Liver (tissue), 3 donors: ENCODE measurements around the gene PSIP1.

ENCODE experiments used
- SP1 ChIP-seq: IDR thresholded peaks from 2 replicates; pipeline ENCODE4 v1.6.1; 2018; ENCODE audit warnings: antibody characterized with exemption, mild to moderate bottlenecking
- TF ChIP-seq, protein P1 (sequence below): fragments of 150-350 bp; IDR thresholded peaks from 2 replicates; pipeline ENCODE4 v1.5.1; 2017; ENCODE audit warnings: improper control_type of control experiment, low read depth, low read length; ENCODE audit not compliant: missing input control
- TF ChIP-seq, protein P2 (sequence below): IDR thresholded peaks from 2 replicates; pipeline ENCODE4 v1.6.1; 2016; ENCODE audit warnings: antibody characterized with exemption
- donor health status: healthy.
- donor health status: healthy.

DNA sequence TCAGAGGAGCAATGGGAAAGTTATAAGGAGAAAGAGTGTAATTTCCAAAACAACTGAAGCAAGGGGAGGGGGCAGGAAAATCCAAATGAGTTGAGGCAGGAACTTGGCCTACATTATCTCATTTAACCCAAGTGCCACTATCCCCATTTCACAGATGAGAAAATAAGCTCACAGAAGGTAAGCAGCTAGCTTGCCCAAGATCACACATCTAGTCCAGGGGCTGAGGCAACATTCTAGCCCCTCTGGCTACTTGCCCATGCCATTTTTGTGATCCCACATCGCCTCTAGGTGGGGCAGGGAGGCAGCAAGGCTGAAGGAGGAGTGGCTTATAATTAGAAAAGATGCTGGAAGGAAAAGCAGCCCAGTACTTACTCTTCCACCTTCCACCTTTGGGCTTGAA lies 2.6 kb upstream of the PSIP1 start:
- TF ChIP-seq, protein P1, sequence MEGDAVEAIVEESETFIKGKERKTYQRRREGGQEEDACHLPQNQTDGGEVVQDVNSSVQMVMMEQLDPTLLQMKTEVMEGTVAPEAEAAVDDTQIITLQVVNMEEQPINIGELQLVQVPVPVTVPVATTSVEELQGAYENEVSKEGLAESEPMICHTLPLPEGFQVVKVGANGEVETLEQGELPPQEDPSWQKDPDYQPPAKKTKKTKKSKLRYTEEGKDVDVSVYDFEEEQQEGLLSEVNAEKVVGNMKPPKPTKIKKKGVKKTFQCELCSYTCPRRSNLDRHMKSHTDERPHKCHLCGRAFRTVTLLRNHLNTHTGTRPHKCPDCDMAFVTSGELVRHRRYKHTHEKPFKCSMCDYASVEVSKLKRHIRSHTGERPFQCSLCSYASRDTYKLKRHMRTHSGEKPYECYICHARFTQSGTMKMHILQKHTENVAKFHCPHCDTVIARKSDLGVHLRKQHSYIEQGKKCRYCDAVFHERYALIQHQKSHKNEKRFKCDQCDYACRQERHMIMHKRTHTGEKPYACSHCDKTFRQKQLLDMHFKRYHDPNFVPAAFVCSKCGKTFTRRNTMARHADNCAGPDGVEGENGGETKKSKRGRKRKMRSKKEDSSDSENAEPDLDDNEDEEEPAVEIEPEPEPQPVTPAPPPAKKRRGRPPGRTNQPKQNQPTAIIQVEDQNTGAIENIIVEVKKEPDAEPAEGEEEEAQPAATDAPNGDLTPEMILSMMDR = no peak
- TF ChIP-seq, protein P2, sequence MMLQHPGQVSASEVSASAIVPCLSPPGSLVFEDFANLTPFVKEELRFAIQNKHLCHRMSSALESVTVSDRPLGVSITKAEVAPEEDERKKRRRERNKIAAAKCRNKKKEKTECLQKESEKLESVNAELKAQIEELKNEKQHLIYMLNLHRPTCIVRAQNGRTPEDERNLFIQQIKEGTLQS = no peak
- TF ChIP-seq SP1 = no peak
